GM20000 (cell line): ENCODE results near the gene IMP4.

Source experiments
- DNase-seq: peaks from one replicate; pipeline ENCODE4 v3.0.0; 2012; ENCODE audit warnings: low spot score
- CTCF ChIP-seq: IDR thresholded peaks from 2 replicates; pipeline ENCODE4 v1.5.1; 2012; ENCODE audit warnings: mild to moderate bottlenecking, control low read depth; ENCODE audit errors: extremely low read depth, missing control alignments

The IMP4 gene

GRCh38 chr2:130369311-130369964 lies 26.7 kb downstream of the IMP4 start:
- no peak for DNase-seq

GRCh38 chr2:130369965-130370341 lies 27.3 kb downstream of the IMP4 start:
- TF ChIP-seq CTCF: no peak
- no peak for DNase-seq

More at GRCh38 chr2:130369311-130369964, 26.7 kb downstream of the IMP4 start:
- TF ChIP-seq CTCF: no peak

DNA sequence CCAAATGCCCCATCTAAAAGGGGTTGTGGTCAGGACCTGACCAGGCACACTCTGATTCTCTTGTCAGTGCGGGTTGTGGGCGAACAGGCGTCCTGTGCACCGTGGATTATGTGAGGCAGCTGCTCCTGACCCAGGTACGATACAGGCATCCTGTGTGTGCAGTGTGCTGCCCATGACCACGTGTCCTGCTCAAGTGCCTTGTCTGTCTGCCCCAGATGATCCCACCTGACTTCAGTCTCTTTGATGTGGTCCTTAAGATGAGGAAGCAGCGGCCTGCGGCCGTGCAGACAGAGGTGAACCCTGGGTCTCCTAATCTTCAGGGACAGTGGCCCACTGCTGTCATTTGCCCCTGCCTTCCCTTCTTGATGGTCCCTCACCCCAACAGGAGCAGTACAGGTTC lies 27.8 kb downstream of the IMP4 start:
- no peak for TF ChIP-seq CTCF
- DNase-seq: peak; percentile 62

GRCh38 chr2:130371723-130372054 lies 29.0 kb downstream of the IMP4 start:
- TF ChIP-seq CTCF: no peak
- no peak for DNase-seq

DNA sequence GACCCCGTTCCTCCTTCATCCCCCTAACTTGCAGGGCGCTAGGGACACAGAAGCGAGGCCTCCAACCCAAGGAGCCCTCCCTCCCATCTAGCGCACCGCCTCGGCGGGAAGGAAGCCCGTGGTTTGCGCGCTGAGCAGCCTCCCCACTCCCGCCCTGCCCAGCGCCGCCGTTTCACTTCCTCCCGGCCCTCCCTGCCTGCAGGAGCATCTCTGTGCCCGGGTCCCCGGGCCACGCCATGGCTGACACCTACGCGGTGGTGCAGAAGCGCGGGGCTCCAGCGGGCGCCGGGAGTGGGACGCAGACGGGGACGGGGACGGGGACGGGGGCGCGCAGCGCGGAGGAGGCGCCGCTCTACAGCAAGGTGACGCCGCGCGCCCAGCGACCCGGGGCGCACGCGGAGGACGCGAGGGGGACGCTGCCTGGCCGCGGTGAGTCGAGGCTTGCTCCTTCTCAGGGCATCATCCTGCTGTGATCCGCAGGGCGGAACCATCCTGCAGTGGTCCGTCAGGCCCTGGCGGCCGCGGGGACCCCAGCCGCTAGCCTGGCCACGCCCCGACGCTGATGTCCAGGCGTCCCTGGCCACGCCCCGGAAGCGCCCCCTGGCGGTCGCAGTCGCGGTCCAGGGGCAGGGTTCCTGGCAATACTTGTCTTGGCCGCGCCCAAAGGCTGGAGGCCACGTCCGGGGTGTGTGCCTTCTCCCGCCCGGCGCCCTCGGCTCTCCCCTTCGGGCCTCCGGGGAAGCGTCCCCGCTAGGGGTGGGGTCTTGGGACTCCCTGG lies 29.5 kb downstream of the IMP4 start:
- TF ChIP-seq CTCF: peak; percentile 76
- peak; percentile 91 for DNase-seq

GRCh38 chr2:130372833-130373807 lies 30.4 kb downstream of the IMP4 start:
- peak; percentile 27 for DNase-seq

More at GRCh38 chr2:130372833-130373807, 30.4 kb downstream of the IMP4 start:
- no peak for TF ChIP-seq CTCF
